Activated CD4-positive, CD25-positive, alpha-beta regulatory T cell treated with anti-CD3 and anti-CD28 coated beads, Interleukin-2, amount 50 U/mL, for 72 hours (primary cell): ENCODE data around the gene SNX8.
"Not testable (repeated sequence)": the region's sequence is repeated elsewhere in the genome, so short reads cannot be mapped to it uniquely, and the experiment has no call there.

ENCODE experiments used
- DNase-seq: peaks from one replicate; pipeline ENCODE4 v3.0.0; 2021

Gene SNX8, protein sequence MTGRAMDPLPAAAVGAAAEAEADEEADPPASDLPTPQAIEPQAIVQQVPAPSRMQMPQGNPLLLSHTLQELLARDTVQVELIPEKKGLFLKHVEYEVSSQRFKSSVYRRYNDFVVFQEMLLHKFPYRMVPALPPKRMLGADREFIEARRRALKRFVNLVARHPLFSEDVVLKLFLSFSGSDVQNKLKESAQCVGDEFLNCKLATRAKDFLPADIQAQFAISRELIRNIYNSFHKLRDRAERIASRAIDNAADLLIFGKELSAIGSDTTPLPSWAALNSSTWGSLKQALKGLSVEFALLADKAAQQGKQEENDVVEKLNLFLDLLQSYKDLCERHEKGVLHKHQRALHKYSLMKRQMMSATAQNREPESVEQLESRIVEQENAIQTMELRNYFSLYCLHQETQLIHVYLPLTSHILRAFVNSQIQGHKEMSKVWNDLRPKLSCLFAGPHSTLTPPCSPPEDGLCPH

DNA sequence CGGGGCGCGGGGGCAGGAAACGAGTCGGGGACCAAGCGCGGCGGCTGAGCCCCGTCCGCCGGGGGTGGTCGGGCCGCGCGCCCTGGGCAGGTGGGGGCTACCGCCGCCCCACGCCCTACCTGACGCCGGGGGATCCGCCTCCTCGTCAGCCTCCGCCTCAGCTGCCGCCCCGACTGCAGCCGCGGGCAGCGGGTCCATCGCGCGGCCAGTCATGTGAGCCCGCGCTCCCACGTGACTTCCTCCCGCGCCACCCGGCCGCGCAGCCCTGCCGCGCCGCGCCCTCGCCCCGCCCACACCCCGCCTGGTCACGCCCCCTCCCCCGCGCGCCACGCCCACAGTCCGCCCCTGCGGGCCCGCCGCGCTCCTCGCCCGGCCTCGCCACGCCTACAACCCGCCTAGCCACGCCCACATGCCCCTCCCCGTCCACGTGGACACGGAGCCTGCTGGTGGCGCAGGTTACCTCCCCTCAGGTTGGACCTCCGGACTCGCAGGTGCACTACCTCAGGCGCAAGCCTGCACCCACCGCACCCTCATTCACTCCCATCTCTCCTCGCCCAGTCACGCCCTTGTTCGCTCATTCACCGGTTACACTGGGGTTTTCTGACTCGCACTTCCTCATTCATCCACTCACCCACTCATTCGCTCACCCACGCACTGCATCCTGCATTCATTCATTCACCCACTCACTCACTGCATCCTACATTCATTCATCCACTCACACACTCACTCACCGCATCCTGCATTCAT lies at the start of gene SNX8:
SNX8 (minus strand) TSS at position 233 of the 747 bp plus-strand sequence; CDS start at position 213, 20 bp downstream.
- peak; percentile 96 for DNase-seq

DNA sequence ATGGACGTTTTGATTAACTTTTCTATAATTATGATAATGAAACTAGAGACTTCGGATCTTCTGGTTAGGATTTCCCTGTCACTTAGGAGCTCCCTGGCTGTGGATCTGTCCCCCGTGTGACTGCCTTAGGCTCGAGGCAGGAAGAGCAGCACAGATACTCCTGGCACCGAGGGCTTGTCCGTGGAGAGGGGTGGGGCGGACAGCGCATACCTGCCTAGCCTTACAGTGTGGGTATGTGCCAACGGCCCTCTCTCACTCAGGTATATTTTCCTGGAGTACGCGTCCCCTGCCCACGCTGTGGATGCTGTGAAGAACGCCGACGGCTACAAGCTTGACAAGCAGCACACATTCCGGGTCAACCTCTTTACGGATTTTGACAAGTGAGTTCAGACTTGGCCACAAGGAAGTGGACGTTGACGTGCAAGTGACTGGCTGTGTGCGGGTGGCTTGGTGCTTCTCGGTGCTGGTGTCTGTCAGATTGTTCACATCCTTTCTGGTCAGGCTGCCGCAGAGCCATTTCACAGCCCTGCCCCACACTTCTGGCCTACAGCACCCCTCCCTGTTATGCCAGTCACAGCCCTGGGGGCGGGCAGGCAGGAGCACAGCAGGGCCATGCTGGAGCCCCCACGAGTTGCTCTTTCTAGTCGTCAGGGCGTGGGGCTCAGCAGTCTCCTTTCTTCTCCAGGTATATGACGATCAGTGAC lies 48.3 kb upstream of the SNX8 start:
- no peak for DNase-seq

DNA sequence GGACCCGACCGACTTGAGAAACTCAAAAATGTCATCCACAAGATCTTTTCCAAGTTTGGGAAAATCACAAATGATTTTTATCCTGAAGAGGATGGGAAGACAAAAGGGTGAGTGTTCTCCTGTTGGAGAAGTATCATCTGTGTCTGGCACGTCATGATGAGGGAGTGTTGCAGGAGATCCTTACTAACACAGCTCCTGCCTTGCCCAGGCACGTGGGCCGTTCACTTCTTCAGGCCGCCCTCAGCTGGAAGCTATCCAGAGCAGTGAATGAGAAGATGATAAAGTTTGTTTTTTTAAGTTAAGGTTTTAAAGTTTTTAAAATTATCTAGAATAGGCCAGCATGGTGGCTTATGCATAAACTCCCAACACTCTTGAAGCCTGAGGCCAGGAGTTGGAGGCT lies 46.6 kb upstream of the SNX8 start:
- no peak for DNase-seq

DNA sequence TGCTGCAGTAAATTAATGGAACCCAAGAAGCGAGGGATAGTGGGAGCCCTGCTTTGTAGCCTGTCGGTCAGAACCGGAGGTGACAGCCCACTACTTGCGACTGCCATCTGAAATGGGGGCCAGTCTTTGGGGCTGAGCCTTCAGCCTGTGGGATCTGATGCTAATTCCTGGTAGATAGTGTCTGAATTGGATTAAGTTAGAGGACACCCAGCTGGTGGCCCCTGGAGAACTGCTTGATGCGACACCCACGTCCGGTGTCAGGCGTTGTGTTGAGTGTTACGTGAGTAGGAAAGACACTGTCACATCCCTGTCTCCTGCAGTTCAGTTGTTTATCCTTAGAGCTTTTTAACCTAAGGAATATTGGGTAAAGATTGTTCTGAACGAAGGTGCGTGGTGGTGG lies 45.4 kb upstream of the SNX8 start:
- DNase-seq = no peak

DNA sequence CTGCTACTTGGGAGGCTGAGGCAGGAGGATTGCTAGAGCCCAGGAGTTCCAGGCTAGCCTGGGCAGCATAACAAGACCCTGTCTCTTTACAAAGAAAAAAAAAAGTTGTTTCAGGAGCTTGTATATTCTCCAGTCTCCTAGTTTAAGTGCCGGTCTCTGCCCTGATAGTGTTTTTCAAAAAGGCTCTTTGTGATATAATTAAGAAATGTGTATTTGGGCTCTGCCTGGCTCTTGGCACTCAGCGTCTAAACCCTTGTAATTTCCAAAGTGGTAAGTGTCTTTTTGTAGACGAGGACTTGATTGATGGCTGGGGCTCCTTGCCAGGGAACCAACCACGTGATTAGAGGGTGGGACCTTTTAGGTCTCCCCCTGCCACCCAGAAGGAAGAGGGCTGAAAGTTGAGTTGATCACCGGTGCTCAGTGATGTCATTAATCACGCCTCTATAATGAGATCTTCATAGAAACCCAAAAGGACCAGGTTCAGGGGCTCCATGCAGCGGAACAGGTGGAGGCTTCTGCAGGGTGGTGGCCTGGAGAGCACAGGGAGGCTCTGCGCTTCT lies 44.8 kb upstream of the SNX8 start:
- DNase-seq = no peak

DNA sequence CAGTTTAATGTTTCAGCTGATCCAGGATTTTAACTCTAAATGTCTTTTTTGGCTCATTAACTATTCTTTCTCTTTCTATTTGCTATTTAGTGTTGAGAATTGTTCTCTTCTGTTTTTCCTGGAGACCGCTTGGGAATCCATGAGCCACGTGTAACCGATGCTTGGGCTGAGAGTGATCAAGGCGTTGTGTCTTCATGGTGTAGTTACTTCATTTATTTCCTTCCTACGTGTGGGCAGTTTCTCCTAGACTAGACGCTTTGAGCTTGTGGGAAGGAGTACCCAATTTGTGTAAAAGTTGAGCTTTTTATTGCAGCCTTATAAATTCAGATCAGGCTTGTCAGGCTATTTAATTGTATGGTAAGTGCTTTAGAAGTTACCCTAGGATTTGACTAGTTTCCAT lies 43.3 kb upstream of the SNX8 start:
- DNase-seq = no peak

DNA sequence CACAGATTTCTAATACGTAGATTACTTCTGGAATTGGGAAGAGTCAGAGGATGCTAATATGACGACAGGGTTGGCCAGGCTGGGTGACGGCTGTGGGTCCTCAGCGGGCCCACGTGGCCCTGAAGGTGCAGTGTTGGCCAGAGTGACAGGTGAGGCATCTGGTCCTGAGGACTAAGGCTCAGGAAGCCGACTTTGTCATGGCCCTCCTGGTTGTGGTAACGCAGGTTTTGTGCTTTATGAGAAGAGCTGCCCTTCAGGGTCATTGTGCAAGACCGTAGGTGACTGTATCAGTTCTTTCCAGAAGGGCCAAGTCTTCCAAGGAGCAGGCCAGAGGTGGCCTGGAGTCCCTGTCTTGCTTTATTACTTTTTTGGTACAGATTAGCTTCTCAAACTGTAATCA lies 42.9 kb upstream of the SNX8 start:
- DNase-seq = no peak

DNA sequence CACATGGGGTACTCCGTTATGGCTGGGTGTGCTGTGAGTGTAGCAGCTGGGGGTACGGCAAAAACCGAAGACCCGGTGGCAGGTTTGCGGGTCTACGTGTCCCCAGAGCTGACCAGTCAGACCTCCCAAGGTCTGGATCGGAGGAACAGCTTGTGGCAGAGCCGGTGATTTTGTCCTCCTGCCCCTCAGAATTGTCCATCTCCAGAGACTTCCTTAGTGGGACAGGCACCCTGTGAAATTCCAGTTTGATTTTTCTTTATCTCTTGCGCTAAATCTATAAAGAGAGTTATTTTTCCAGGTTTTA lies 41.4 kb upstream of the SNX8 start:
- DNase-seq = no peak

DNA sequence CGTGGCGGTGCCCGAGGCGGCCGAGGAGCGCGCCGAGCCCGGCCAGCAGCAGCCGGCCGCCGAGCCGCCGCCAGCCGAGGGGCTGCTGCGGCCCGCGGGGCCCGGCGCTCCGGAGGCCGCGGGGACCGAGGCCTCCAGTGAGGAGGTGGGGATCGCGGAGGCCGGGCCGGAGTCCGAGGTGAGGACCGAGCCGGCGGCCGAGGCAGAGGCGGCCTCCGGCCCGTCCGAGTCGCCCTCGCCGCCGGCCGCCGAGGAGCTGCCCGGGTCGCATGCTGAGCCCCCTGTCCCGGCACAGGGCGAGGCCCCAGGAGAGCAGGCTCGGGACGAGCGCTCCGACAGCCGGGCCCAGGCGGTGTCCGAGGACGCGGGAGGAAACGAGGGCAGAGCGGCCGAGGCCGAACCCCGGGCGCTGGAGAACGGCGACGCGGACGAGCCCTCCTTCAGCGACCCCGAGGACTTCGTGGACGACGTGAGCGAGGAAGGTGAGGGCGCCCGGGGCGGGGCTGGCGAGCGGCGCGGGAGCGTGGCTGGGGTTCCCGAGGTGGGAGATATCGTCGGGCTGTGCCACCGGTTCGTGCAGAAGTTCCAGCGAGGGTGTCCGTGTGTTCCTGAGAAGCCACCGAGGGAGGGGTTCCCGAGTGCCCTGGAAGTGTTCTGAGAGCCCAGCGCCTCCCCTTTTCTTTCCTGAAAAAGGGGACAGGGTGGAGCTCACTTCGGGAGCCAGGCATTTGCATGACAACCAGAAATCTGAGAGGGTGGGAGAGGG lies 40.9 kb upstream of the SNX8 start:
- peak; percentile 48 for DNase-seq

DNA sequence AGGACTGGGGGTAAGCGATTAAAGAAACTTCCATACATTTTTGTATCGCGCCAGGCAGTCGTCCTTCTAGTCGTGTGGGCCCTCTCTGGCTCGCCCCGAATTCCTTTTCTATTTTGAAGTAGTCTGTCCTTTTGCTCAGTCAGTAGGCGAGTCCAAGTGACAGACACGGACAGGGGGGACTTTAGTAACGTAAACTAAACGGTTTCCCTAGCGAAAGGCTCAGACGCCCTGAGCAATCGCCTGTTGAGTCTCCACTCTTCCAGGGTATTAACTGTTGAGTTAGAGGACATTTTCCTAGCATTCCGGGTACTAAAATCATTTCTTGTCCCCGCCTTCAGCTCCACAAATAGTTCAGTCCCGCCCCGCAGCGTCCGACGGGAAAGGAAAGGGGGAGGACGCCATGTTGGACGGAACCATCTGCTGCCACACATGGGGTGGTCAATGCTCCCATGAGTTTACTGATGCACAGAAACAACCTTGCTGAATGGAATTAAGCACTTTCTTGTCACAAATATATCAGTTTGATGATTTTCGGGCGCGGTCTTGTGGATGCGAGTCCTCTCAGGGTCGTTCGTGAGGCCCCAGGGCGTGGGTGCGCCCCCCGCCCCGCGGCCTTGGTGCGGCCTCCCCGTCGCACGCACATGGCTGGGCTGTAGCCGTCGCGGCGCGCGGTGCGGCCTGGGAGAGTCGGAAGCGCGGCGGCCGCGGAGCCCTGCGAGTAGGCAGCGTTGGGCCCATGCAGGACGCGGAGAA lies 40.1 kb upstream of the SNX8 start, which contains the start of gene EIF3B:
EIF3B (plus strand) TSS at position 642 of the 753 bp plus-strand sequence; CDS start at position 737, 95 bp downstream.
- DNase-seq = peak; percentile 87

DNA sequence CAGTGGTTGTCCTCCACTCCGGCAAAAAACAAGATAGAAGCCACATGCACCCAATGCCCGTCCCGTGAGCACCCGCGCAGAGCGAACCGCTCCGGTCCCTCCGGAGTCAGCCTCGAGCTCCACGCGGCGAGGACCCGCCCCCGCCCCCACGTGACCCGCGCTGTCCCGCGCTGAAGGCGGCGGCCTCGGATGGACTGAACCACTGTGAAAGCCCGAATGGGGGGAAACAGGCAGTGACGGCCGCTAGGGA lies 39.6 kb upstream of the SNX8 start:
- peak; percentile 87 for DNase-seq

DNA sequence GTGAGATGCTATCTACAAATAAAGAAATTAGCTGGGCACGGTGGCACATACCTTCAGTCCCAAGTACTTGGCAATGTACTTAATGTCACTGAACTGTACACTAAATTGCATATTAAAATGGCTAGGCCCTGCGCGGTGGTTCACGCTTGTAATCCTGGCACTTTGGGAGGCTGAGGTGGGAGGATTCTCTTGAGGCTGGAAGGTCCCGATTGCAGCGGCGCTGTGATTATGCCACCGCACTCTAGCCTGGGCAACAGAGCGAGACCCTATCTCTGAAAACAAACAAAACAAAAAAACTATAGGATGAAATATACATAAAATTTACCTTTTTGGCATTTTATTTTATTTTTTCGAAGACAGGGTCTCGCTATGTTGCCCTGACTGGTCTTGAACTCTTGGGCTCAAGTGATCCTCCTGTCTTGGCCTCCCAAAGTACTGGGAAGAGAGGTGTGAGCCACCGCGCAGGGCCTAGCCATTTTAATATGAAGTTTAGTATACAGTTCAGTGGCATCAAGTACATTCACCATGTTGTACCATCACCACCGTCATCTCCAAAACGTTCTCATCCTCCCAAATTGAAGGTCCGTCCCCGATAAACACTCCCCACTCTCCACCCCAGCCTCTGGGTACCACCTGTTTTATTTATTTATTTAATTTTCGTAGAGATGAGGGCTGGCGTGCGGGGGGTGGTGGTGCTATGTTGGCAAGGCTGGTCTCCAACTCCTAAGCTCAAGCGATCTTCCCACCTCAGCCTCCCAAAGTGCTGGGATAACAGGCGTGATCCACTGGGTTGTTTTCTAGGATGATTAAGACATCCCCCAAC lies 39.1 kb upstream of the SNX8 start:
- no peak for DNase-seq

DNA sequence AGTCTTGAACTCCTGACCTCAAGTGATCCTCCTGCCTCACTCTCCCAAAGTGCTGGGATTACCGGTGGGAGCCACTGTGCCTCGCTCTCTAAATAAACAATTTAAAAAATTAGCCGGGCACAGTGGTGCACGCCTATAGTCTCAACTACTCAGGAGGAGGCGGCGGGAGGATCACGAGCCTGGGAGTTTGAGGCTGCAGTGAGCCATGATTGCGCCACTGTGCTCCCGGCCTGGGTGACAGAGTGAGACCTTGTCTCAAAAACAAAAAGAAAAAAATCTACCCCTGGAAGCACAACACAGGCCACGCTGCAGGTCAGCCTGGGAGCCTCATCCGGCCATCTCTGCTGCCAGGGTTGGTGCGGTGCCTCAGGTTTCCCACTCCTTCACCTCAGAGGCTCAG lies 36.6 kb upstream of the SNX8 start:
- DNase-seq = no peak

DNA sequence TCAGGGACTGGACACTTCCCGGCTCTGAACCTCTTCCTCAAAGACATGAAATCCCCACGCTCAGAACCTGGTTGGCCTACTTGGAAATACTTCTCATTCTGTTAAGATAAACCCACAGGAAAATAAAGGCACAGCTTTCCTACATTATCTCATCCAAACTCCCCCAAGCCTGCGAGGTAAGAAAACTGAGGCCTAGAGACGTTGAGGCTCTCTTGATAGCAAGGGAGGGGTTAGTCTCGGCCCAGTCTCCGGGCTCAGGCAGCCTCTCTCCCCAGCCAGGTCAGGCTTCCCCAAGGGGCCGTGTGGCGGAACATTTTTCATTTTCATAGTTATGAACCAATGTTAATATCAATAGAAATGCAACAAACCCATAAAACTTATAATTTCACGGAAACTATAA lies 35.8 kb upstream of the SNX8 start:
- no peak for DNase-seq

DNA sequence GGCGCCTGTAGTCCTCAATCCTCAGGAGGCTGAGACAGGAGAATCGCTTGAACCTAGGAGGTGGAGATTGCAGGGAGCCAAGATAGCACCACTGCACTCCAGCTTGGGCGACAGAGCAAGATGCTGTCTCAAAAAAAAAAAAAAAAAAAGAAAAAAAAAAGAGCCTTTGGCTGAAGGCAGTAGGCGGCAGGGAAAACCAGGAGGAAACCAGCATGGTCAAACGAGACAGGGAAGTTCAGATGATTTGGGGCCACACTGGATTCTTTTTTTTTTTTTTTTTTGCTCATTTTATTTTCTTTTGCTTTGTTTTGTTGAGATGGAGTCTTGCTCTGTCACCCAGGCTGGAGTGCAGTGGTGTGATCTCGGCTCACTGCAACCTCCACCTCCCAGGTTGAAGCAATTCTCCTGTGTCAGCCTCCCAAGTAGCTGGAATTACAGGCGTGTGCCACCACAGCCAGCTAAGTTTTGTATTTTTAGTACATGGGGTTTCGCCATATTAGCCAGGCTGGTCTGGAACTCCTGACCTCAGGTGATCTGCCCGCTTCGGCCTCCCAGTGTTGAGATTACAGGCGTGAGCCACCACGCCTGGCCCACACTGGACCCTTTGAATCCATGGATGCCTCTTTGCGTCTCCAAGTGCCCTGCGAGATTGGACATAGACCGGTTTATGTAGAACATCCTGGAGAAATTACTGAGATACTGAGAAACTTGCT lies 33.3 kb upstream of the SNX8 start:
- not testable (repeated sequence) for DNase-seq

DNA sequence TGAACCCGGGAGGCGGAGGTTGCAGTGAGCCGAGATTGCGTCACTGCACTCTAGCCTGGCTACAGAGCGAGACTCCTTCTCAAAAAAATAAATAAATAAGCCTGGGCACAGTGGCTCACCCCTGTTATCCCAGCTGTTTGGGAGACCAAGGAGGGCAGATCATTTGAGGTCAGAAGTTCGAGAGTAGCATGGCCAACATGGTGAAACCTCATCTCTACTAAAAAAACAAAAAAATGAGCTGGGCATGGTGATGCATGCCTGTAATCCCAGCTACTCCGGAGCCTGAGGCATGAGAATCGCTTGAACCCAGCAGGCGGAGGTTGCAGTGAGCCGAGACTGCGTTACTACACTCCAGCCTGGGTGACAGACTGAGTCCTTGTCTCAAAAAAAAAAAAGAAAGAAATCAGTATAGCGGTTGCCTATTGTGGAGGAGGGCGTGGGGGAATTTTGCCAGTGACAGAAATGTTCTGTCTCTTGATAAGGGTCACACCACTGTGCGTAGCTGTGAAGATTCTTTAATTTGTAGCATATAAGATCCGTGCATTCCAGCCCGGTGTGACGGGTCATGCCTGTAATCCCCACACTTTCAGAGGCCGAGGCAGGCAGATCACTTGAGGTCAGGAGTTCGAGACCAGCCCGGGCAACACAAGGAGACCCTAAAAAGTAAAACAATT lies 22.5 kb upstream of the SNX8 start:
- DNase-seq = no peak

DNA sequence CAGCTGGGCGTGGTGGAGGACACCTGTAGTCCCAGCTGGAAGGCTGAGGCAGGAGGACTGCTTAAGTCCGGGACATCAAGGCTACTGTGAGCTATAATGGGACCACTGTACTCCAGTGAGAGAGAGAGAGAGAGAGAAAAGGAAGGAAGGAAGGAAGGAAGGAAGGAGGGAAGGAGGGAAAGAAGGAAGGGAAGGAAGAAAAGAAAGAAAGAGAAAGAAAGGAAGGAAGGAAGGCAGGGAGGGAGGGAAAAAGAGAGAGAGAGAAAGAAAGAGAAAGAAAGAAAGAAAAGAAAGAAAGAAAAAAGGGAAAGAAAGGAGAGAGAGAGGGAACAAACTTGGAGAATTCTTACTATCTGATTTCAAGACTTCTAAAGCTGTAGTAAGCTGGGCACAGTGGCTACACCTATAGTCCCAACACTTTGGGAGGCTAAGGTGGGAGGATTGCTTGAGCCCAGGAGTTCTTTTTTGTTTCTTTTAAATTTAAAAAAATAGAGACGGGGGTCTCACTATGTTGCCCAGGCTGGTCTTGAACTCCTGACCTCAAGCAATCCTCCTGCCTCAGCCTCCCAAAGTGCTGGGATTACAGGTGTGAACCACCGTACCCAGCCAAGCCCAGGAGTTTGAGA lies 18.5 kb upstream of the SNX8 start:
- DNase-seq = not testable (repeated sequence)

DNA sequence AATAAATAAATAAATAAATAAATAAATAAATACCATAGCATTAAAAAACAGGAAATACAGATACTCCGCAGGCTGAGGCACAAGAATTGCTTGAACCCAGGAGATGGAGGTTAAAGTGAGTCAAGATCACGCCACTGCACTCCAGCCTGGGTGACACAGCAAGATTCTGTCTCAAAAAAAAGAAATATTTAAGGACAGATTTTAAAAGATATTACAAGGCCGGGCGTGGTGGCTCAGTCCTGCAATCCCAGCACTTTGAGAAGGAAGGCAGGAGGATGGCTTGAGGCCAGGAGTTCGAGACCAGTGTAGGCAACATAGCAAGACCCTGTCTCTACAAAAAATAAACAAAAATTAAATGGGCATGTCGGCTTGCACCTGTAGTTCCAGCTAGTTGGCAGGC lies 17.5 kb upstream of the SNX8 start:
- DNase-seq = no peak

DNA sequence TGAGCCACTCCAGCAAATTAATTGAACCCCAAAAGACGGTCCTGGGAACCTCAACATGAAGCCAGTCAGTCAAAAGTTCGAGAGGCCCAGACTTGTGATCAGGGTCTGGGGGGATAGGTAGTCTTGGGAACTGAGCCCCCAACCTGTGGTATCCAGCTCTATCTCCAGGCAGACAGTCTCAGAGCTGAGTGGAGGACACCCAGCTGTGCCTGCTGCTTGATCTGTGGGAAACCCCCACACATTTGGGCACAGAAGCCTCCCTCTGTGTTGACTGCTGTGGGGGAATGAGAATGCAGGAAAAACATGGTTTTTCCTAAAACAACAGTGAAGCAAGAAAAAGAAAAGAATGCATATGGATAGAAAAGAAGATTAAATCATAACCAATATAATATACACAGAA lies 16.3 kb upstream of the SNX8 start:
- DNase-seq = no peak
